OCI-LY3 (cell line): ENCODE results near the gene HIPK1.
"Not testable (repeated sequence)": the region's sequence is repeated elsewhere in the genome, so short reads cannot be mapped to it uniquely, and the experiment has no call there.

ENCODE experiments used
- CTCF ChIP-seq: fragments of 200-600, 300-600 bp; sonication (generic); IDR thresholded peaks from 2 replicates; pipeline ENCODE4 v1.5.1; 2014; ENCODE audit warnings: antibody characterized with exemption, low read length, low read depth
- EZH2phosphoT487 ChIP-seq: fragments of 200-600 bp; shearing (Covaris generic); IDR thresholded peaks from 2 replicates; pipeline ENCODE4 v1.6.1; 2018; ENCODE audit warnings: antibody characterized with exemption, mixed run types, low read depth

DNA sequence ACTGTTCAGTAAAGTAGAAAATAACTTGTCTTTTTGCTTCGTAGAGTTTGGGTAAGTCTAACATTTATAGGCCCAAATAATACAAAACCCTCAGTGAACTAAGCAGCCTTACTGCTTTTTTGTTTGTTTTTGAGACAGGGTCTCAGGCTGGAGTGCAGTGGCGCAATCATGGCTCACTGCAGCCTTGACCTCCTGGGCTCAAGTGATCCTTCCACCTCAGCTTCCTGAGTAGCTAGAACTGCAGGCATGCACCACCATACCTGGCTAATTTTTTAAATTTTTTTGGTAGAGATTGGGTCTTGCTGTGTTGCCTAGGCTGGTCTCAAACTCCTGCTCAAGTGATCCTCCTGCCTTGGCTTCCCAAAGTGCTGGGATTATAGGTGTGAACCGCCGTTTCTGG is 19.0 kb downstream of the HIPK1 start:
- not testable (repeated sequence) for TF ChIP-seq CTCF, EZH2phosphoT487
